GM23248 (cell line): Measurements from ENCODE around the gene TRPC4. TPM values are rescaled to one million over a fixed set of nuclear protein-coding genes. Genes with fewer than 3 reads are reported as not detected.
A peak's percentile ranks its signal among the peaks of the same experiment; 100 is the strongest.

ENCODE experiments used
- DNase-seq: peaks from one replicate; pipeline ENCODE4 v3.0.0-alpha.2; 2015
- H2AFZ ChIP-seq: fragments of 200-600 bp; sonication (generic); 2 replicates; pipeline ENCODE4 v1.6.1; 2016; ENCODE audit warnings: antibody characterized with exemption
- H3F3A ChIP-seq: fragments of 200-600 bp; sonication (generic); 2 replicates; pipeline ENCODE4 v1.6.1; 2016; ENCODE audit warnings: mild to moderate bottlenecking, antibody characterized with exemption, mixed run types; ENCODE audit not compliant: insufficient read depth
- H3K27ac ChIP-seq: fragments of 200-600 bp; sonication (generic); 2 replicates; pipeline ENCODE4 v1.5.1; 2016; ENCODE audit warnings: mild to moderate bottlenecking
- H3K27me3 ChIP-seq: fragments of 200-600 bp; sonication (generic); replicated peaks from 2 replicates; pipeline ENCODE4 v1.6.1; 2016; ENCODE audit warnings: mild to moderate bottlenecking; ENCODE audit not compliant: insufficient read depth
- H3K36me3 ChIP-seq: fragments of 200-600 bp; sonication (generic); 2 replicates; pipeline ENCODE4 v1.6.1; 2016; ENCODE audit warnings: low read depth, mild to moderate bottlenecking
- H3K4me1 ChIP-seq: fragments of 200-600 bp; sonication (generic); 2 replicates; pipeline ENCODE4 v1.6.1; 2016; ENCODE audit warnings: mild to moderate bottlenecking; ENCODE audit not compliant: insufficient read depth
- H3K4me2 ChIP-seq: fragments of 200-600 bp; sonication (generic); one replicate; pipeline ENCODE4 v1.6.1; 2016; ENCODE audit warnings: mild to moderate bottlenecking; ENCODE audit not compliant: unreplicated experiment
- H3K4me3 ChIP-seq: fragments of 200-600 bp; sonication (generic); 2 replicates; pipeline ENCODE4 v1.5.1; 2016; ENCODE audit warnings: mild to moderate bottlenecking
- H3K79me2 ChIP-seq: fragments of 200-600 bp; sonication (generic); 2 replicates; pipeline ENCODE4 v1.6.1; 2016; ENCODE audit warnings: mild to moderate bottlenecking; ENCODE audit not compliant: insufficient read depth
- H3K9ac ChIP-seq: fragments of 200-600 bp; sonication (generic); 2 replicates; pipeline ENCODE4 v1.6.1; 2016; ENCODE audit warnings: mild to moderate bottlenecking
- H3K9me2 ChIP-seq: fragments of 200-600 bp; sonication (generic); 2 replicates; pipeline ENCODE4 v1.6.1; 2016; ENCODE audit warnings: mixed run types, mild to moderate bottlenecking, moderate library complexity; ENCODE audit not compliant: insufficient read depth
- H3K9me3 ChIP-seq: fragments of 200-600 bp; sonication (generic); one replicate; pipeline ENCODE4 v1.6.1; 2017; ENCODE audit warnings: low read depth
- H4K20me1 ChIP-seq: fragments of 200-600 bp; sonication (generic); 2 replicates; pipeline ENCODE4 v1.6.0; 2016; ENCODE audit not compliant: insufficient read depth
- EZH2 ChIP-seq: fragments of 200-600 bp; sonication (generic); IDR thresholded peaks from 2 replicates; pipeline ENCODE4 v1.6.1; 2018; ENCODE audit warnings: antibody characterized with exemption, mild to moderate bottlenecking; ENCODE audit not compliant: insufficient read depth, poor library complexity, severe bottlenecking
- EZH2phosphoT487 ChIP-seq: fragments of 200-600 bp; sonication (generic); IDR thresholded peaks from 2 replicates; pipeline ENCODE4 v1.6.1; 2018; ENCODE audit warnings: antibody characterized with exemption, moderate library complexity, mild to moderate bottlenecking, low read depth; ENCODE audit not compliant: insufficient read depth
- WGBS, 2 experiments: methylation state at CpG; one replicate each; pipeline ENCODE4 v1.1.6; 2015 to 2017; ENCODE audit warnings: low lambda C conversion rate in 2 of 2, low coverage in 1 of 2; ENCODE audit errors: missing lambda C conversion rate in 2 of 2; 5-methylcytosine and 5-hydroxymethylcytosine counted together
- in situ Hi-C: fragments of 300-500 bp; cut with MboI; formaldehyde crosslinking; loops from 2 replicates; pipeline ENCODE4 v1.15.0; 2020
- polyA plus RNA-seq: library from polyadenylated mRNA; unstranded; fragments of >200 nt; fragmentation: Nextera tagmentation; extraction: Ambion mirVana; gene quantifications from 2 replicates; pipeline ENCODE4 v1.2.1, GENCODE V29; 2016
- total RNA-seq: library from RNA; depleted of rRNA; stranded (reverse); fragments of >200 nt; shearing (Covaris generic); gene quantifications from 2 replicates; pipeline ENCODE4 v1.2.3, GENCODE V29; 2014

TRPC4 gene
- total and polyA plus RNA-seq, 2 experiments from 2014 or later: 6.7 to 10.5 TPM

- H3K79me2 ChIP-seq: no peaks in the 10 kb centered on the region
- no peaks in the 10 kb centered on the region; the same call in 1 of the 2 replicates for H3K36me3 ChIP-seq
- H3K27me3 ChIP-seq: no peaks in the 10 kb centered on the region
- WGBS, 2 experiments: 4 to 6% methylated on average over 3 of the region's 3 CpGs
- DNase-seq: peak; percentile 46
- H3K9ac ChIP-seq: no peak overlapping the region
- no peak for TF ChIP-seq EZH2
- TF ChIP-seq EZH2phosphoT487: no peak
- no peaks in the 10 kb centered on the region for H3K9me2 ChIP-seq
- H3K4me2 ChIP-seq: no peak overlapping the region
- H3K9me3 ChIP-seq: no peaks in the 10 kb centered on the region
- in situ Hi-C loops: no loop called here
- H3K4me3 ChIP-seq: no peak overlapping the region
- no peaks in the 10 kb centered on the region for H4K20me1 ChIP-seq
- peaks cover 16% of the 10 kb centered on the region; the same call in 1 of the 2 replicates for H3F3A ChIP-seq
- H3K27ac ChIP-seq: no peak overlapping the region
- H2AFZ ChIP-seq: 0 out of 2 replicates have a peak overlapping the region, but pooled peaks have one; percentile 15
- peaks cover 10% of the 10 kb centered on the region for H3K4me1 ChIP-seq
These were observed 201.9 kb downstream of the TRPC4 start for GRCh38 chr13:37667702-37668101.

GRCh38 chr13:37666036-37666435 lies 203.5 kb downstream of the TRPC4 start:
- peaks cover 10% of the 10 kb centered on the region for H3K4me1 ChIP-seq
- H3K9ac ChIP-seq: no peak overlapping the region
- H4K20me1 ChIP-seq: no peaks in the 10 kb centered on the region
- TF ChIP-seq EZH2: no peak
- no peak for TF ChIP-seq EZH2phosphoT487
- no peaks in the 10 kb centered on the region for H3K27me3 ChIP-seq
- no peaks in the 10 kb centered on the region; the same call in 1 of the 2 replicates for H3K36me3 ChIP-seq
- peaks cover 16% of the 10 kb centered on the region; the same call in 1 of the 2 replicates for H3F3A ChIP-seq
- no peak overlapping the region for H3K4me2 ChIP-seq
- no peak for DNase-seq
- no peak overlapping the region for H3K27ac ChIP-seq
- in situ Hi-C loops: no loop called here
- H3K9me3 ChIP-seq: no peaks in the 10 kb centered on the region
- no peak overlapping the region for H3K4me3 ChIP-seq
- no peaks in the 10 kb centered on the region for H3K9me2 ChIP-seq
- no peak overlapping the region for H2AFZ ChIP-seq
- 65 to 69% methylated on average over 2 of the region's 2 CpGs for WGBS, 2 experiments
- no peaks in the 10 kb centered on the region for H3K79me2 ChIP-seq

GRCh38 chr13:37665420-37665819 lies 204.2 kb downstream of the TRPC4 start:
- TF ChIP-seq EZH2 (no peak), EZH2phosphoT487 (no peak)
- Histone ChIP-seq H3K9ac (no peak overlapping the region), H3K27ac (no peak overlapping the region), H3K9me3 (no peaks in the 10 kb centered on the region), H3K4me2 (no peak overlapping the region), H2AFZ (no peak overlapping the region), H3K4me3 (no peak overlapping the region), H3K36me3 (no peaks in the 10 kb centered on the region; the same call in 1 of the 2 replicates), H3F3A (peaks cover 16% of the 10 kb centered on the region; the same call in 1 of the 2 replicates), H4K20me1 (no peaks in the 10 kb centered on the region), H3K79me2 (no peaks in the 10 kb centered on the region), H3K4me1 (peaks cover 10% of the 10 kb centered on the region), H3K27me3 (no peaks in the 10 kb centered on the region), H3K9me2 (no peaks in the 10 kb centered on the region)
- DNase-seq: no peak
- in situ Hi-C loops: no loop called here
- WGBS, 2 experiments: 25 to 35% methylated on average over 2 of the region's 2 CpGs

- Histone ChIP-seq H3K9me3 (no peaks in the 10 kb centered on the region), H2AFZ (no peak overlapping the region), H3K4me1 (peaks cover 10% of the 10 kb centered on the region), H4K20me1 (no peaks in the 10 kb centered on the region), H3K27me3 (no peaks in the 10 kb centered on the region), H3K9ac (no peak overlapping the region), H3K36me3 (no peaks in the 10 kb centered on the region; the same call in 1 of the 2 replicates), H3K79me2 (no peaks in the 10 kb centered on the region), H3F3A (peaks cover 10% of the 10 kb centered on the region), H3K9me2 (no peaks in the 10 kb centered on the region), H3K4me2 (no peak overlapping the region), H3K4me3 (no peak overlapping the region), H3K27ac (no peak overlapping the region)
- TF ChIP-seq EZH2 (no peak), EZH2phosphoT487 (no peak)
- no peak for DNase-seq
- WGBS, 2 experiments: 94 to 95% methylated on average over 4 of the region's 4 CpGs
- in situ Hi-C loops: no loop called here
These were observed 205.8 kb downstream of the TRPC4 start for GRCh38 chr13:37663724-37664123.
